Astrocyte (in vitro differentiated cells and primary cell): Measurements from ENCODE around the gene MCF2L. TPM values are rescaled to one million over a fixed set of nuclear protein-coding genes. Genes with fewer than 3 reads are reported as not detected.

Experiments used
- DNase-seq: peaks from one replicate; pipeline ENCODE4 v3.0.0-alpha.2; 2010; ENCODE audit warnings: low read depth
- FAIRE-seq: peaks from 2 replicates; lab custom pipeline; 2011; peaks lifted over from hg19 to GRCh38; lab: Jason Lieb, UNC
- H2AFZ ChIP-seq: 2 replicates; pipeline ENCODE4 v1.6.0; 2012; ENCODE audit warnings: low read depth, low read length, inconsistent platforms
- H3K27ac ChIP-seq: 2 replicates; pipeline ENCODE4 v1.5.1; 2011; ENCODE audit warnings: low read depth, low read length, inconsistent platforms
- H3K27me3 ChIP-seq: 2 replicates; pipeline ENCODE4 v1.6.0; 2011; ENCODE audit warnings: low read length, inconsistent platforms; ENCODE audit not compliant: insufficient read depth
- H3K36me3 ChIP-seq: 2 replicates; pipeline ENCODE4 v1.5.1; 2011; ENCODE audit warnings: low read length, inconsistent platforms; ENCODE audit not compliant: insufficient read depth
- H3K4me1 ChIP-seq: 2 replicates; pipeline ENCODE4 v1.5.1; 2011; ENCODE audit warnings: low read length, inconsistent platforms; ENCODE audit not compliant: insufficient read depth
- H3K4me2 ChIP-seq: 2 replicates; pipeline ENCODE4 v1.6.0; 2012; ENCODE audit warnings: low read length, inconsistent platforms
- H3K4me3 ChIP-seq: 2 replicates; pipeline ENCODE4 v1.5.1; 2011; ENCODE audit warnings: low read depth, mild to moderate bottlenecking, low read length, inconsistent platforms; ENCODE audit not compliant: insufficient read depth
- H3K79me2 ChIP-seq: 2 replicates; pipeline ENCODE4 v1.6.0; 2012; ENCODE audit warnings: mild to moderate bottlenecking, low read length, inconsistent platforms; ENCODE audit not compliant: insufficient read depth
- H3K9ac ChIP-seq: 2 replicates; pipeline ENCODE4 v1.6.0; 2012; ENCODE audit warnings: mild to moderate bottlenecking, low read length, inconsistent platforms
- H3K9me3 ChIP-seq: 2 replicates; pipeline ENCODE4 v1.5.1; 2012; ENCODE audit warnings: low read depth, mild to moderate bottlenecking, low read length, inconsistent platforms; ENCODE audit not compliant: insufficient read depth
- H4K20me1 ChIP-seq: 2 replicates; pipeline ENCODE4 v1.6.0; 2012; ENCODE audit warnings: low read length, inconsistent platforms; ENCODE audit not compliant: insufficient read depth
- H3K27ac Mint-ChIP-seq: one replicate; pipeline ENCODE4 v1.8.0; 2021; ENCODE audit warnings: mild to moderate bottlenecking, mixed read lengths; ENCODE audit not compliant: unreplicated experiment
- H3K27me3 Mint-ChIP-seq: one replicate; pipeline ENCODE4 v1.8.0; 2021; ENCODE audit warnings: low read depth, mixed read lengths; ENCODE audit not compliant: unreplicated experiment
- H3K36me3 Mint-ChIP-seq: one replicate; pipeline ENCODE4 v1.8.0; 2021; ENCODE audit warnings: low read depth, mixed read lengths; ENCODE audit not compliant: unreplicated experiment
- H3K4me1 Mint-ChIP-seq: one replicate; pipeline ENCODE4 v1.8.0; 2021; ENCODE audit warnings: low read depth, mixed read lengths; ENCODE audit not compliant: unreplicated experiment
- H3K4me3 Mint-ChIP-seq: one replicate; pipeline ENCODE4 v1.8.0; 2021; ENCODE audit warnings: mild to moderate bottlenecking, moderate library complexity, mixed read lengths; ENCODE audit not compliant: unreplicated experiment
- H3K9me3 Mint-ChIP-seq: one replicate; pipeline ENCODE4 v1.8.0; 2021; ENCODE audit warnings: mild to moderate bottlenecking, mixed read lengths; ENCODE audit not compliant: unreplicated experiment
- CTCF ChIP-seq: IDR thresholded peaks from 2 replicates; pipeline ENCODE4 v1.5.1; 2011; ENCODE audit warnings: low read depth, mild to moderate bottlenecking, inconsistent platforms, low read length, moderate library complexity; ENCODE audit not compliant: insufficient read depth
- EZH2 ChIP-seq: IDR thresholded peaks from 2 replicates; pipeline ENCODE4 v1.6.1; 2012; ENCODE audit warnings: mild to moderate bottlenecking, low read length, inconsistent platforms; ENCODE audit not compliant: insufficient read depth
- total RNA-seq: library from RNA; stranded (reverse); gene quantifications from 2 replicates; pipeline ENCODE4 v1.2.1, GENCODE V29; 2021

Gene MCF2L
- total RNA-seq, 1 donor from 2014 or later = 3.4 TPM

GRCh38 chr13:113123226-113124201, 154.5 kb downstream of the MCF2L start:
- H3K36me3 ChIP-seq = no peaks in the 10 kb centered on the region
- peak overlapping the region; percentile 25 for H3K4me2 ChIP-seq
- no peak overlapping the region for H3K27ac Mint-ChIP-seq
- no peaks in the 10 kb centered on the region for H3K79me2 ChIP-seq
- H3K27me3 ChIP-seq = peaks cover 6% of the 10 kb centered on the region
- H3K4me1 Mint-ChIP-seq = no peaks in the 10 kb centered on the region
- no peak overlapping the region for H3K27ac ChIP-seq
- FAIRE-seq = no peak
- H3K9ac ChIP-seq = peak overlapping the region; percentile 10
- no peak overlapping the region for H3K4me3 Mint-ChIP-seq
- H3K27me3 Mint-ChIP-seq = peaks cover 61% of the 10 kb centered on the region
- peak overlapping the region; percentile 50 for H2AFZ ChIP-seq
- H3K36me3 Mint-ChIP-seq = no peaks in the 10 kb centered on the region
- H3K9me3 ChIP-seq = no peaks in the 10 kb centered on the region
- DNase-seq = no peak
- H3K9me3 Mint-ChIP-seq = no peaks in the 10 kb centered on the region
- no peak overlapping the region for H3K4me3 ChIP-seq
- H4K20me1 ChIP-seq = no peaks in the 10 kb centered on the region
- H3K4me1 ChIP-seq = no peaks in the 10 kb centered on the region
- TF ChIP-seq CTCF (no peak), EZH2 (no peak)

GRCh38 chr13:113124211-113124970, 155.4 kb downstream of the MCF2L start:
- Histone ChIP-seq H3K27me3 (peaks cover 3% of the 10 kb centered on the region), H2AFZ (no peak overlapping the region), H3K4me2 (no peak overlapping the region), H3K4me3 (no peak overlapping the region), H3K79me2 (no peaks in the 10 kb centered on the region), H4K20me1 (no peaks in the 10 kb centered on the region), H3K9me3 (no peaks in the 10 kb centered on the region), H3K9ac (no peak overlapping the region), H3K27ac (no peak overlapping the region), H3K4me1 (no peaks in the 10 kb centered on the region), H3K36me3 (no peaks in the 10 kb centered on the region)
- no peak for TF ChIP-seq CTCF
- TF ChIP-seq EZH2 = no peak
- Mint-ChIP-seq H3K36me3 (no peaks in the 10 kb centered on the region), H3K9me3 (peaks cover 5% of the 10 kb centered on the region), H3K27me3 (peaks cover 56% of the 10 kb centered on the region), H3K4me1 (no peaks in the 10 kb centered on the region), H3K27ac (no peak overlapping the region), H3K4me3 (no peak overlapping the region)
- no peak for DNase-seq
- FAIRE-seq = no peak
